ENCODE data around the gene ANKRD33. TPM values are rescaled to one million over a fixed set of nuclear protein-coding genes. Genes with fewer than 3 reads are reported as not detected.

Gene ANKRD33
- total RNA-seq, 1 experiment from 2014 or later, result not detected

DNA sequence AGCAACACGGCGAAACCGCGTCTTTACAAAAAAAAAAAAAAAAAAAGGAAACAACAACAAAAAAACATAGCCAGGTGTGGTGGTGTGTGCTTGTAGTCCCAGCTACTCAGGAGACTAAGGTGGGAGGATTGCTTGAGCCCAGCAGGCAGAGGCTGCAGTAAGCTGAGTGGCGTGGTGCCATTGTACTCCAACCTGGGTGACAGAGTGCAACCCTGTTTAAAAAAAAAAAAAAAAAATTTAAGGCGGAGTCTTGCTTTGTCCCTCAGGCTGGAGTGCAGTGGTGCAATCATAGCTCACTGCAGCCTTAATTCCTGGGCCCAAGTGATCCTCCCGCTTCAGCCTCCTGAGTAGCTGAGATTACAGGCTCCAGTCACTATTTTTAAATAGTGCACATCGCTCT, 21.1 kb upstream of the ANKRD33 start:
- H3K4me3 Mint-ChIP-seq (ENCODE audit: low read depth, unreplicated experiment), result no peak overlapping the region
- no peak for DNase-seq
- TF ChIP-seq, protein P1, sequence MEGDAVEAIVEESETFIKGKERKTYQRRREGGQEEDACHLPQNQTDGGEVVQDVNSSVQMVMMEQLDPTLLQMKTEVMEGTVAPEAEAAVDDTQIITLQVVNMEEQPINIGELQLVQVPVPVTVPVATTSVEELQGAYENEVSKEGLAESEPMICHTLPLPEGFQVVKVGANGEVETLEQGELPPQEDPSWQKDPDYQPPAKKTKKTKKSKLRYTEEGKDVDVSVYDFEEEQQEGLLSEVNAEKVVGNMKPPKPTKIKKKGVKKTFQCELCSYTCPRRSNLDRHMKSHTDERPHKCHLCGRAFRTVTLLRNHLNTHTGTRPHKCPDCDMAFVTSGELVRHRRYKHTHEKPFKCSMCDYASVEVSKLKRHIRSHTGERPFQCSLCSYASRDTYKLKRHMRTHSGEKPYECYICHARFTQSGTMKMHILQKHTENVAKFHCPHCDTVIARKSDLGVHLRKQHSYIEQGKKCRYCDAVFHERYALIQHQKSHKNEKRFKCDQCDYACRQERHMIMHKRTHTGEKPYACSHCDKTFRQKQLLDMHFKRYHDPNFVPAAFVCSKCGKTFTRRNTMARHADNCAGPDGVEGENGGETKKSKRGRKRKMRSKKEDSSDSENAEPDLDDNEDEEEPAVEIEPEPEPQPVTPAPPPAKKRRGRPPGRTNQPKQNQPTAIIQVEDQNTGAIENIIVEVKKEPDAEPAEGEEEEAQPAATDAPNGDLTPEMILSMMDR (IDR thresholded peaks at IDR 0.05; ENCODE audit: unreplicated experiment), result no peak
- CTCF ChIA-PET, result interaction anchor here (0.7 kb wide), 1 partner anchor 1681 kb away, joined by 3 read pairs; no protein-coding TSS in a partner anchor
- no TSS peak for BruUV-seq (replicated peaks)
- no peaks in the 10 kb centered on the region for H3K36me3 Mint-ChIP-seq (ENCODE audit: insufficient read depth, unreplicated experiment)
- intact Hi-C loops (cut with micrococcal nuclease; ENCODE audit: unreplicated experiment), result no loop called here
- no peaks in the 10 kb centered on the region for H3K4me1 Mint-ChIP-seq (ENCODE audit: low read depth, unreplicated experiment)
- H3K9me3 Mint-ChIP-seq (ENCODE audit: low read depth, unreplicated experiment), result no peaks in the 10 kb centered on the region
- peaks cover 65% of the 10 kb centered on the region for H3K27me3 Mint-ChIP-seq (ENCODE audit: unreplicated experiment)
- H3K27ac Mint-ChIP-seq (ENCODE audit: unreplicated experiment), result no peak overlapping the region

DNA sequence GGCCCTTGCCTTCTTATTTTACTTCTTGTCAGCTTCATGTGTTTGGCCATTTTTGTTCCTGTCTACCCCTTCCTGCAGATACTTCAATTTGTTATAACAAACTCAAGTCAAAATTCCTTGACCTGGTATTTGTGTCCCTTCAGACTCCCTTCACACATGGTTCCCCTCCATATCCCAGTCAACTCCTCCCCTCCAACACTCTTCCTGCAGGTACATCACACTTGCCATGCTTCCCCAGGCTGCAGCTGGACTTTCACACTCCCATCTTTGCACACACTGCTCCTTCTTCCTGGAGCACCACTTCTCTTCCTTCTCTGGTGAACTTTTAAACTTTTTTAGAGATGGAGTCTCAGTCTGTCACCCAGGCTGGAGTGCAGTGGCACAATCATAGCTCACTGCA, 20.5 kb upstream of the ANKRD33 start:
- TF ChIP-seq, protein P1 (IDR thresholded peaks at IDR 0.05; ENCODE audit: unreplicated experiment), result no peak
- DNase-seq, result no peak
- no peak overlapping the region for H3K27ac Mint-ChIP-seq (ENCODE audit: unreplicated experiment)
- intact Hi-C loops (cut with micrococcal nuclease; ENCODE audit: unreplicated experiment), result no loop called here
- no peak overlapping the region for H3K4me3 Mint-ChIP-seq (ENCODE audit: low read depth, unreplicated experiment)
- CTCF ChIA-PET, result interaction anchor here (0.7 kb wide), 1 partner anchor 1682 kb away, joined by 3 read pairs; no protein-coding TSS in a partner anchor
- H3K27me3 Mint-ChIP-seq (ENCODE audit: unreplicated experiment), result peaks cover 65% of the 10 kb centered on the region
- H3K9me3 Mint-ChIP-seq (ENCODE audit: low read depth, unreplicated experiment), result no peaks in the 10 kb centered on the region
- BruUV-seq (replicated peaks), result no TSS peak
- H3K36me3 Mint-ChIP-seq (ENCODE audit: insufficient read depth, unreplicated experiment), result no peaks in the 10 kb centered on the region
- no peaks in the 10 kb centered on the region for H3K4me1 Mint-ChIP-seq (ENCODE audit: low read depth, unreplicated experiment)

DNA sequence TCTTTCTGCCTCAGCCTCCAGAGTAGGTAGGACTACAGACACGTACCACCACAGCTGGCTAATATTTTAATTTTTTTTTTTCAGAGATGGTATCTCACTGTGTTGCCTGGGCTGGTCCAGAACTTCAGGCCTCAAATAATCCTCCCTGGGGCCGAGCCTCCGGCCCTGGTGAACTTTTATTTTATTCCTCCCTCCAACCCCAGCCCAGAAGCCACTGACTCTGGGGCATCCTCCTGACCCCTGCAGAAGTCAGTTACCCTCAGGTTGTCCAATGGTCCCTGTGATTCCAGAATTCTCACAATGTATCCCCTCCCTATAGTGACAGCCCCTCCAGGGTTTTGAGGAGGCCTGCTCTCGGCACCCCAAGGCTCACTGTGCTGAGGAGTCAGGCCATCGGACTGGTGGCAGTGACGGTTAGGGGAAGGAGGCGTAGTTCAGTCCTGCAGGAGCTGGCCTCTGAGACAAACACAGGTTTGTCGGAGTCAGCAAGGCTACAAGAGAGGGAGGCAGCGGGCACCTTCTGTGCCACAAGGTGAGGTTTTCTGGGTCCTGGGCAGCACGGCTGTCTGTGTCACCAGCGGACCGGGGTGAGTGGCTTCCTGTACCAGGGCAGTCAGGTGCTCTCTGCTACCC, 20.0 kb upstream of the ANKRD33 start:
- Mint-ChIP-seq H3K9me3 (ENCODE audit: low read depth, unreplicated experiment) (no peaks in the 10 kb centered on the region), H3K27ac (ENCODE audit: unreplicated experiment) (no peak overlapping the region), H3K4me1 (ENCODE audit: low read depth, unreplicated experiment) (no peaks in the 10 kb centered on the region)

DNA sequence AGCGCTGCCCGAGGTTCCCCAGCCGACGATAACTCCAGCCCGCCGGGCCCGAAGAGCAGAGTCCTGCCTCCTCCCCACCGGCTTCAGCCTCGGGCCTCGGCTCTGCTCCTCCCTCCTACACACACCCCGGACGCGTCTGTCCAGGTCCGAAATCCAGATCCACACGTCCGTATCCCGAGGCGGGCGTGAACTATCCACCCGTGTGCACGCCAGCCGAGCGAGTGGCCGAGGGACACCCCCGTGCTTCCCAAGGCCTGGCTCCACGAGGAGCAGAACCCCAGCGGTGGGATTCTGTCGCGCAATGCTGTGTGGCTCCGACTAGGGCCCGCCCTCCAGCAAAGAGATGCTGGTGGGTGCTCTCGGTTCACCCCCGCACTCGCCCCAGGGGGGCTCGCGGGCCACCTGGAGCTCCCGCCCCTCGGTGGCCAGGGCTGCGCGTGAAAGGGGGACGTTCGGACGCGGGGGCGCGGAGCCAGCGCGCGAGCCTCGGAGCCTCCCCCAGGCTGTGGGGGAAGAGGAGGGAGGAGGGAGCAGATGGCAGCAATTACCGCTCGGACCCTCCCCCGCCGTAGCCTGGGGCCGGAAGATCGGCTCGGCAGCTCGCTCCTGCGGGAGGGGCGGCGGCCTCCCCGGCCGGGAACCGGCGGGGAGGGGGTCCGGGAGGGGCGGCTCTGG, 18.9 kb upstream of the ANKRD33 start:
- H3K9me3 Mint-ChIP-seq (ENCODE audit: low read depth, unreplicated experiment), result no peaks in the 10 kb centered on the region
- no TSS peak for BruUV-seq (replicated peaks)
- no peak for DNase-seq
- H3K27me3 Mint-ChIP-seq (ENCODE audit: unreplicated experiment), result peaks cover 57% of the 10 kb centered on the region
- CTCF ChIA-PET, result interaction anchor here (0.7 kb wide), 1 partner anchor 597 kb away, joined by 6 read pairs; no protein-coding TSS in a partner anchor
- TF ChIP-seq, protein P1 (IDR thresholded peaks at IDR 0.05; ENCODE audit: unreplicated experiment), result no peak
- intact Hi-C loops (cut with micrococcal nuclease; ENCODE audit: unreplicated experiment), result no loop called here
- no peak overlapping the region for H3K4me3 Mint-ChIP-seq (ENCODE audit: low read depth, unreplicated experiment)
- no peaks in the 10 kb centered on the region for H3K36me3 Mint-ChIP-seq (ENCODE audit: insufficient read depth, unreplicated experiment)
- peaks cover 3% of the 10 kb centered on the region for H3K4me1 Mint-ChIP-seq (ENCODE audit: low read depth, unreplicated experiment)
- H3K27ac Mint-ChIP-seq (ENCODE audit: unreplicated experiment), result no peak overlapping the region

More for the DNA sequence above, 20.0 kb upstream of the ANKRD33 start:
- H3K36me3 Mint-ChIP-seq (ENCODE audit: insufficient read depth, unreplicated experiment), result no peaks in the 10 kb centered on the region
- no peak overlapping the region for H3K4me3 Mint-ChIP-seq (ENCODE audit: low read depth, unreplicated experiment)
- BruUV-seq (replicated peaks), result no TSS peak
- intact Hi-C loops (cut with micrococcal nuclease; ENCODE audit: unreplicated experiment), result no loop called here
- CTCF ChIA-PET, result no interaction called here
- no peak for DNase-seq
- H3K27me3 Mint-ChIP-seq (ENCODE audit: unreplicated experiment), result peaks cover 61% of the 10 kb centered on the region
- TF ChIP-seq, protein P1 (IDR thresholded peaks at IDR 0.05; ENCODE audit: unreplicated experiment), result no peak
